K562 (cell line): ENCODE data around the gene PPP4C.

Experiments
- CEBPB ChIP-seq: fragments of 450-650 bp; IDR thresholded peaks from 2 replicates; pipeline ENCODE4 v1.6.1; 2016; ENCODE audit warnings: missing genetic modification characterization, missing compliant biosample characterization
- DNMT1 ChIP-seq: fragments of 450-650 bp; IDR thresholded peaks from 2 replicates; pipeline ENCODE4 v1.6.1; 2016; ENCODE audit warnings: antibody characterized with exemption, mild to moderate bottlenecking
- GABPA ChIP-seq: fragments of 200-800 bp; sonication (Bioruptor generic); conservative IDR thresholded peaks from 2 replicates; pipeline ENCODE4 v1.6.1; 2016; ENCODE audit warnings: low read depth, missing genetic modification characterization, missing compliant biosample characterization
- SPI1 ChIP-seq: IDR thresholded peaks from 2 replicates; pipeline ENCODE4 v1.6.1; 2011; ENCODE audit warnings: low read depth, low read length, control low read depth, borderline replicate concordance

DNA sequence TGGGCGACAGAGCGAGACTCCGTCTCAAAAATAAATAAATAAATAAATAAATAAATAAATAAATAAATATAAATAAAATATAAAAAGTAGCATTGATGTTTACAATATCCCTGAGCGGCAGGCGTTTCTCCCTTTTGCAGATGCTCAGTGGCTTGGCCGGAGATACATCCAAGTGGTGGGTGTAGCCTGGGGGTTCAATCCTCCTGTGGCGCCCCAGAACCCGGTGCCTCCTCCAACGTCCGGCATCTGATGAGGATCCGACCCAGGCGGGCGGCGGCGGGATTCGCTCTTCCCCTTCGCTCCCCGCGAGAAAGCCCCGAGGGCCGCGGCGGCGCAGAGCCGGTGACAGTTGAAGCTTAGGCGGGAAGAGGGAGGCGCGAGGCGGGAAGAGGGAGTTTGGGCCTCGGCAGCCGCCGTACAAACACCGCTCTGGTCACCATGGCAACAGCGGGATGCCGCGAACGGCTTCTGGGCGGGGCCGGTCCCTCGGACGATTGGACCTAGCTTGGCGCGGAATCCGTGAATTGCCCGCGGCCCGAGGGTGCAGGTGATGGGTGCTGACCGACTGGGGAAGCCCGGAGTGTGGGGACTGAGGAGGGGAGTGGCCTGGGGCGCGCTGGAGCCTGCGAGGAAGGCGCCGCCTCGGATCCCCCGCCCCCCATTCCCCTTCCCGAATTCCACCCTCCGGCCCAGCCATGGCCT is 23.0 kb upstream of the PPP4C start:
- TF ChIP-seq DNMT1 (no peak), GABPA (no peak), SPI1 (0 out of 2 replicates have a peak, but pooled peaks have one; percentile 16), CEBPB (tag) (no peak; the same call in 1 of the 2 replicates)
